ENCODE data around the gene ANKRD63.
A peak's percentile ranks its signal among the peaks of the same experiment; 100 is the strongest.

Gene ANKRD63

DNA sequence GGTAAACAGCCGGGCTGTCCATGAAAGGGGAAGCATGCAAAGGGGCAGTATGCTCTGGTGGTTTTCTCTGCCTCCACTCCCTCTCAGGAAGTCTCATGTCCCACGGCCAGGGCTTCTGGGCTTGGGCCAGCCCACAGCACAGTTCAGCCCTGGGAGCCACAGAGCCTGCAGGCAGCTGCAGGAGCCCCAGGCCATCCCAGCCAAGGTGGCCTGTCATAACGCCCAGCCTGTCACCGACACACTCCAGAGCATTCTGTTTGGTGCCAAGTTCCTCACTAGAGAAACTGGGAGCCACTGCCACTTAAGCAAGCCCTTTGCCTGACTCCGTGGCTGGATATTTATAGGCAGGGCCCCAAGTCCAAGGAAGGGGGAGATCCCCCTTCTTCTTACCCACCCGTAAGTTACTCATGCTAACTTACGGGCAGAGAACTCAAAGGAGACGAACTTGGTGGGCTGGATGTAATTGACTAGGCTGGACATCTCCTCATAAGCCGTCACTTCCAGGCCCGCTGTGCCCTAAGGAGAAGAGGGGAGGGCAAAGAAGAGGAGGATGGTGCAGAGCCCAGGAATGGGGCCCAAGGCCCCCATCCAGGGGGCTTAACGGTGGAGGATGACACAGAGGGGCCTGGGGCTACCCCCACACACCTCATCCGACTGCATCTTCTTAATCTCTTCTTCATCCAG, 13.2 kb upstream of the ANKRD63 start:
- no peak for DNase-seq

DNA sequence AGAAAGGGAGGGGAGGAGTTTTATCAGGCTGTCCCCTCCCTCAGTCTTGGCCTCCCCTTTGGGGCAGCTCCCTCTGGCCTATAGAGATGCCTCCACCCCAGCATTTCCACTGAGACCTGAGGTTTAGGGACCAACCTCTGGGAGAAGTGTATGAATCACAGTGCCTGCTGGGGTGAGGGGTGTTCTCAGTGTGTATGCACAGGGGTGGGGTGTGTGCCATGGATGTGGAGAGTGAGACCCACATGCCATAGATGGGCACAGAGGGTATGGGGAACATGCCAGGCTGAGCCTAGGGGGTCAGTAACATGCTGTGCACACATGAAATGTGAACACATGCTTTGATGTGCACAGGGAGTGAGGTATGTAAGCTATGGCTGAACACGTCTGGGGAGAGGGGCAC, 12.4 kb upstream of the ANKRD63 start:
- no peak for DNase-seq

DNA sequence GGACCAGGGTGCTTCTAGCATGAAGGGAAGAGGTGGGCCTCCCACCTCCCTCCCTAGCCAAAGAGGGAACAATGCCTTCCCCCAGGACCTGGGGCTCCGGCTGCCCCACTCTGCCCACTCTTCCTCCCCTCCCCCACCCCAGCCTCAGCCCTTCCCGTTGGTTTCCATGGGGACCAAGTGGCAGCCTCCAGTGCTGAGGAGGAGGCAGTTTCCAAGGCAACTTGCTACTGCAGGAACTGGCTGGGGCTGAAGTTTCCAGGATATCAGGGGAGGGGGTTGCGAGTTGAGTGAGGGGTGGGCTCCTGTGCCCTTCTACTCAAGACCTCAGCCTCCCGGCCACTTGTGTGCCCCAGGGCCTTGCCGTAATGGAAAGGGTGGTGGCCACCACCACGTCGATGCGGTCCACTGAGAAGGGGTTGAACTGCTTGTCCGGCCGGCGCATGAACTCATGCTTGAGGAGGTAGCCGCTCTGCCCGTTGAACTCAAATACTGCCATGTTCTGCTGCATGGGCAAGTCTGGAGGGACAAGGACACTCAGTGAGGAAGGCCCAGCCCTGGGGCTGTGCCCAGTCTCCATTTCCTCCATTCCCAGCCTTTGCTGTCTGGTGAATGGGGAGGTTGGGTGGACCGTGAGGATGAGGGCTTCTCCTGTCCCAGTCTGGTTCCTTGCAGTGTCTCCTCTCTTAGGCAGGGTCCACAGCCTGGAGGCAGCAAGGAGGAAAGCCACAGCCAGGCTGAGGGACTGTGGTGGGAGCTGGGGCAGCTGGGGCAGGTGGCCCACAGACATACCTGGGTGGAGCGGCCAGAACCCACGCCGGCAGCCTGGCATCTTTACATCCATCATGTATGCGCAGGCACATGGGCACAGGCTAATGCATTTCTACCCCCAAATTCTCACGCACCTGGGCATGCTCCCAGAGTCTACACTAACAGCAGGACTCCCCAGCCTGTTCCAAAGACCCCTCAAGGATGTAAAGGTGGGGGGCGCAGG, 11.3 kb upstream of the ANKRD63 start:
- no peak for DNase-seq

DNA sequence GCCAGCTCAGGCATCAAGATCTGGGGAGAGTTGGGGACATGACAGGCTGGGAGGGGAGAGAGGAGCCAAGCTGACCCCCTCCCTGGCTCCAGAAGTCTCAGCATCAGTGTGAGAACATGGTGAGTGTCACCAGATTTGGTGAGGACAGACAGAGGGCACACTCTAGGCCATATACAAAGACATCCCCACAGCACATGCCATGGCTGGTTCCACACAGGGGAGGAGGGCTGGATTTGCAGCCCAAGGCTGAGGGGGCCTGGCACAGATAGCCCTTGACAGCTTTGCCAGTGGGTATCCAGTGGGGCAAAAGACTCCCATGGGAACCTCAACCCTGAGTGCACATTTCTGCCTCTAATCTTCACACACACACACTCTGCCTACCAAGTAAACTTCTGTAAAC, 10.1 kb upstream of the ANKRD63 start:
- no peak for DNase-seq

DNA sequence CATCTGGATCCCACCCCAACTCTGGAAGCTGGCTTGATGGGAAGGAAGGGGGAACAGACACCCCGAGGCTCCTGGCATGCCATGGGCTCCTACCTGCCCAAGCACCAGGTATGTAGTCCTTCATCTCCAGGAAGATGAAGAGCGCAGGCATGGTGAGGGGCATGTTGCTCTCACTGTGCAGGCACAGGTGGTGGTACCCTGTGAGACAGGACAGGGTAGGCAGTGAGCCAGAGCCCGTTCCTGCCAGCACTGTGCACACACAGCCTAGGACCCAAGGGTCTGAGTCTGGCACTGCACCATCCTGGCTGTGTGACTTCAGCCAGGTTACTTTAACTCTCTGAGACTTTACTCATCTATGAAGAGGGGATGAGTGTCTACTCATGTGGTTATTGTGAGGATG, 9.4 kb upstream of the ANKRD63 start:
- DNase-seq = no peak

DNA sequence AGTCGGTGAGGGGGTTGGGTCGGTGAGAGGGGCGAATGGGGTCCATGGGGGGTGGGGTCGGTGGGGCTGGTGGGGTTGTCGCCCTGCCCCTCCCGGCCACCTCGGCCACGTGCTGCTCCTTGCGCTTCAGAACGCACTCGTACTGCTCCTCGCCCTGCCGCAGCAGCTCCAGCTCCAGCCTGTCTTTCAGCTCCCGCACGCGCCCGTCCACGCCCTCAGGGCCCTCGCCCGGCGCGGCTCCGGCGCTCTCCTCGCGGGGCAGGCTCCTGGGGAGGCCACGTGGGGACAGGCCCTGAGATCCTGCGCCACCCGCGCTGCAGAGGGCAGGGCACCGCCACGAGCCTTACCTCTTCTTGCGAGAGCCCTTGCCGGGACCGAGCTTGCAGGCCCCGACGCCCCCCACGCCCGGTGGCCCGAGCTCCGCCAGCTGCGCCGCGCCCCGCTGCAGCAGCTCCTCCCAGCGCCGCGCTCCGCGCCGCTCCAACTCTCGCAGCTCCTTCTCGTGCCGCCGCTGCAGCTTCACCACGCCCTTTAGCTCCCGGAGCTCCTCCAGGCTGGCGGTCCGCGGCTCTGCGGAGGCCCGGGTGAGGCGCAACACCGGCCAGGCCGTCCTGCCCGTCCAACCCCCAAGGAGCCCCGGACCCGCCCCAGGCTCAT, 8.2 kb upstream of the ANKRD63 start:
- no peak for DNase-seq

DNA sequence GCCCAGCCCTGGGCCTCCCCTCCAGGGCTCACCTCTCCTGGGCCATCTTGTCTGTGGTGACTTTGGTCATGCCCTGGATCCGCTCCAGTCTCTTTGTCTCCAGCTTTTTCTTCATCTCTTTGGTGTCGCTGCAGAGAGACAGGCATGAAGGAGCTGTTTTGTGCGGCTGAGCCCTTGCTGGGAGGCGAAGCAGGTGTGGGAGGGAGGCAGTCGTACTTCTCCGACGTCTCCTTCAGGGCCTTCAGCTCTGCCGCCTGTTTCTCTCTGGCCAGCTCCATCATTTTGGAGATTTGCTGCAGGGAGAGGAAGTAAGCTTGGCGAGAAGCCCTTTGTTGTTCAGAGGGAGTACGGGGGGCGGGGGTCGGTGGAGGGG, 7.7 kb upstream of the ANKRD63 start:
- no peak for DNase-seq

DNA sequence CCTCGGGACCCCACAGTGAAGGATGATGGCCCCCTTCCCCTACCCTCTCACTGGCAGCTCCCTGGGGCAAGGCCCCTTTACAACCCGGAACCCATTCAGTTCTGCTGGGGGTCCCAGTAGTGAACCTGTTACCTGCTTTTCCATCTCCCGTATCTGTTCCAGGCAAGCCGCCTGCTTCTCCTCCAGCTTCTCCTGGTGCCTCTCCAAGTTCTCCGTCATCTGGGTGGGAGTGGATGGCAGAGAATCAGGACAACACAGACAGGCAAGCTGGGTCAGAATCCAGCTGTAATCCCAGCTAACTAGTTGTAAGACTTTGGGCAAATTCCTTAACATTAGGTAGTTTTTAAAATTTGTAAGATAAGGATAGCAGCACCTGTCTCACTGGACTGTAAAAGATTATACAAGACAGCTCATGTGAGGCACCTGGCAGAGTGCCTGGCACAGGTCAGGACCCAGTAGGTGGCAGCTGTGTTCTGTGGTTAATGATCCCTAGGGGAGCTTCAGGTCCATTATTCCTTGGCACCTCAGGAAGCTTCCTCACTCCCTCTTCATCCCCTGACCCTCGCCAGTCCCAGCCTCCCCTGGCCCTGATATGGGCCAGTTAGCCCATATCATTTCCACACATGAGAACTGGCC, 6.4 kb upstream of the ANKRD63 start:
- no peak for DNase-seq

DNA sequence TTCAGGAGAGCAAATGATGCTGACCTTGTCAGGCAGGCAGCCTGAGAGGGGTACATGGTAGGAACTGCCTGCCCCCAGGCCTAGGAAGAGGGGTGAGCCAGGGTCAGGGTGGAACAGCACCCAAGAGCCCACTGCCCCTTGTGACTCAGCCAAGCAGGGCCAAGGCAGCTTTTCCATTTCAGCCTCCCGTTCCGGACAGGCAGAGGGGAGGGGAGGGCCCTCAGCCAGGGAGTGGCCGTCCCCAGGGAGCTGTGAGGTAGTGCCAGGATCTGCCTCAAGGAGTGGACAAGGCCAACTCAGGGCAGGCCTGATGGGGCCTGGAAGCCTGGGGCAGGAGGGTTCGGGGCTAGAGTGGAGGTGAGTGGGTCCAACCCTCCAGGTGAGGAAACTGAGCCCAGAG, 5.1 kb upstream of the ANKRD63 start:
- no peak for DNase-seq

DNA sequence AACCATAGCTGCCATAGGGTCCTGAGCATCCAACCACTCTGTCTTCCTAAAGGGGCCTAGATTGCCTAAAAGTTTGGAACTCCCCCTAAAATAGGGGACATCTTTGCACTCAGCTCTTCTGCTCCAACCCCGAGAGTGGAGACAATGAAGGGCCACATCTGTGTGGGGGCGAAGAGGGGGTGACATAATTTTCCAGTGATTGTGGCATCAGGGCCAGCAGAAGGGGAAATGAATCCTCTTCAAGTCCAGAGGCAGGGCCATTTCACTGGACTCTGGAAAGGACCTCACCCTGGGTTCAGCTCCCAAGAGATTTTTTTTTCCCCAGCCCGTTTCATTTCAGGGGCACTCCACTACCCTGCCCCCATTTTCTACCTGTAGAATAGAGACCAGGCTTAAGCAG, 4.6 kb upstream of the ANKRD63 start:
- no peak for DNase-seq

DNA sequence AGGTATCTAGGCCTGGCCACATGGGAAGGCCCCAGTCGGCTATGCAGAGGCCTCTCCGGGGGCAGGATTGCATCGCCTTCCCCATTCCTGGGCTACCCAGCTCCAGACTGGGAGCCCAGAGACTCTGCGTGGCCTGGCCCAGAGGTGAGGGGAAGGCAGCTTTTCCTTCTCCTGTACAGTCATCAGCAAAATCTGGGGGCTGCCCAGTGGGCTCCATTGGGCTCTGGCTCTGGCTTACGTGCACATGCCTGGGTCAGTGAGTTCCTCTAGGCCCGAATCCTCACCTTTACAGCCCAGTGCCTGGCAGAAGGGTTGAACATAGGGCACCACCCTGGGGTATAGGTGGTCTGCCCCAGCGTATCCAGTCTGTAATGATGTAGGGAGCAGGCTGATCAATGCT, 3.9 kb upstream of the ANKRD63 start:
- DNase-seq = no peak

DNA sequence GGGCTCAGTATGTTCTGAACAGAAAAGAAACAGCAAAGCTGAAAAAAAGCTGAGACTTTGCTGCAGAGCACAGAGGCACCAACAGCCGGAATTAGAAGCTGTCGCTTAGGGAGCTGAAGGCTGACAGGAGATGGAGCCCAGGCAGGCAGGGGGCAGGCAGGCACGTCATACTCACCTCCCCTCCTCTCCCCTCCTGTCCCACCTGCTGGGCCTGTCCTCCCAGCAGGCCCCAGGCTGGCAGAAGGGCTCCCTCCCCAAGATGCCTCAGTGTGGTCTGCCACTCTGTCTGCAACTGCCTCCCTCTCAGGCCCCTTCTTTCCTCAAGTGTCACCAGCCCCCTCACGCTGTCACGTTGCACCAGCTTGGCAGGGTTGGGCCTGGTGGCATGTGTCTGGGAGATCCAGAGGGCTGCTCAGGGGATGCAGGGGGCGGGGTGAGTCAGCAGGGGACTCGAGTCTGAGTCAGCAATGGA, 3.2 kb upstream of the ANKRD63 start:
- no peak for DNase-seq

DNA sequence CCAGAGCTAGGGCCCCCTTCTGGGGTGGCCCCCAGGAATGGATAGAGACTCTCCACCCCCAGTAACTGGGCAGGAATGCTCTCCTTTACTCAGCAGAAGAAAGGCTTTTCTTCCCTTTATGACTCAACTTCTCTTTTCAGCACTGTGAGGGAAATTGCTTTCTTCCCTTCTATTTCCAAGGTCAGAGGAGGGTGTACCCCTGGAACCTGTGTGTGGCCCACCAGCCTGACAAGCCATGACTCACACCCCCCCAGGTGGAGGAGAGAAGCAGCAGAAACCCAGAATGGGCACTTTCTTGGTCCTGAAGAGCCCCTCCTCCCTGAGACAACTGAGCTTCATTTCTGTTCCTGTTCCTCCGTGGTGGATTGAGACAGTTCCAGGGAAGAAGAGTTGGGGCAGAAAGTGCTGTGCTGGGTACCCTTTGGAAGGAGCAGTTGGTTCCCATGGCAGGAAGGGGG, 2.7 kb upstream of the ANKRD63 start:
- no peak for DNase-seq

DNA sequence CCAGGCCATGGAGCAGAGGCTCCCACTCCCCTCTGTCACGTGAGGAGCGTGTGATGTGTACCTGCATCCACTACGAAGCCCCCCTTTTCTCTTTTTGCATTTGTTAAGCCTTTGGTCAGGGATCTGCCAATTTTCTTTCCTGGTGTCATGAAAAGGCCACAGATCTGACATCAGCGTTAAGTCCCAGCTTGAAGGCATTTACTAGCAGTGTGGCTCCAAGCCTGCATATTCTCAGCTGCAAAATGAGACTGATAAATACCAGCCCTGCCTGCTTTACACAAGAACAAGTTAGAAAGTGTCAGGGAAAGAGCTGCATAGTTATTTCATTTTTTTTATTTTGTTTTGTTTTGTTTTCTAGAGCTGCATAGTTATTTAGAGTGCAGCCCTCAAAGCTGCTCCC, 2.3 kb upstream of the ANKRD63 start:
- DNase-seq = no peak

DNA sequence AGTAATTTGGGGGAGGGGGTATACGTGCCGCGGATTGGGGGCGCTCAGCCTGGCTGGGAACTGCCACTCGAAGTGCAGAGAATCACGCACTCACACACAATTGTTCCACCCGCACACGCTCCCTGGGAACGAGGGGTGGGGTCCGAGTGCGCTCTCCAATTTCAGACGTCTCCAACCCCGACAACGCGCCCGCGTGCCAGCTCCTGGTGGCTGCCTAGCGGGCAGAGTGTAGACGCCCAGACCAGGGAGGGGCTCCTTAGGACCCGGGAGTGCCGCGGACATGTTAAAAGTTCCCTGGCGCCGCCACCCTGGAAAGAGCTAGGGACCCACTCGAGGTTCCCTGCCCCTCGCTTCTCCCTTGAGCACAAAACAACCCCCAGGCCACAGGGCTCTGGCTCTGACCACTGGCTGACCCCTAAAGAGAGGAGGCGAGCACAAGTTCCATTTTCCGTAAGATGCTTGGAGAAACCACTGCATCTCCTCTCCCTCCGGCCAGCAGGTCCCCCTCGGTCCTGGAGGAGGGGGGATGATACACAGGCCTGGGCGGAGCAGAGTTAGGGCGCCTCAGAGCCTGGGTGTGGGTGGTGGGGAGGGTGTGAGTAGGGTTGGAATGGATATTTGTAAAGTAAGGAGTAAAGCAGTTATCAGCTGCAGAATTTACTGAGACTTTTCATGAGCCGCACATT, 894 bp upstream of the ANKRD63 start:
- no peak for DNase-seq

DNA sequence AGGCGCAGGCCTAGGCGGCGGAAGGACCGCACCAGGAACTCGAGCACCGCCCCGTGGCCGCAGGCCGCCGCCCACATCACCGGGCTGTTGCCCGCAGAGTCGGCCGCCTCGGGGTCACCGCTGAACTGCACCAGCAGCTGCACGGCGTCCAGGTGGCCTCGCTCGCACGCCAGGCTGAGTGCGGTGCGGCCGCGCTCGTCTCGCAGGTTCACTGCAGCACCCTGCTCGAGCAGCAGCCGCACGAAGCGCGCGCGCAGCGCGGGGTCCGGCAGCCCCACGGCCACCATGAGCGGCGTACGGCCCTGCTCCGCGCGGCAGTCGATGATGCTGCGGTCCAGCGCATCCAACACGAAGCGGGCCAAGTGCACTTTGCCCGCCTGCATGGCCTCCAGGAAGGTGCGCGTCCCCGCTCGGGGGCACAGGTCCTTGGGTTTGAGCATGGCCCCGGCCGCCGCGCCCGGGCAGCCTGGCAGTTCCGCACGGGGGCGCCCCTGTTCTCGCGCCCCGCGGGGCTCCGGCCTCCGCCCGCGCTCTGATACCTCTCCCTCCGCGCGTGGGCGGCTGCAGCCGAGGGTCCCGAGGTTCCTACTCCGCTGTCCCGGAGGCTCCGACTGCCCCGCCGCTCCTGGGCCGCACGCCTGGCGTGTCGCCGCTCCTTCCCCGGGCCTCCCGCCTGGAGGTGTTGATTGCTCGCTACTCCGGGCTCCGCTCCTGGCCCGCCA, 556 bp downstream of the ANKRD63 start:
- peak; percentile 40 to 41 for DNase-seq

DNA sequence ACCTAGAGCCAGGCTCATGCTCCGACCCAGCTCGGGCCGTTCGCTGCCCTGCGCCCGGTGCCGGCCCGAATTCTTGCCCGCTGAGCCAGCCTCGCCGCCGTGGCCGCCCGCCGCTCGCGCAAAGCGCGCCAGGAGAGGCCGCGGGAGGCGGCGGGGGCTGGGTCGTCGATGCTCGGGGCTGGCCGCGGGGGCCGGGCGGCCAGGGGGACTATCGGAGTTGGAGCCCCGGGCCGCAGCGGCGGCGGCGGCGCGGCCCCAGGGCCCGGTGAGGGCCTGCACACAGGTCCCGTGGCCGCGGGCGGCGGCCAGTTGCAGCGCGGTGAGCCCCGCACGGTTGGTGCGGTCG, 1.1 kb downstream of the ANKRD63 start:
- no peak for DNase-seq

DNA sequence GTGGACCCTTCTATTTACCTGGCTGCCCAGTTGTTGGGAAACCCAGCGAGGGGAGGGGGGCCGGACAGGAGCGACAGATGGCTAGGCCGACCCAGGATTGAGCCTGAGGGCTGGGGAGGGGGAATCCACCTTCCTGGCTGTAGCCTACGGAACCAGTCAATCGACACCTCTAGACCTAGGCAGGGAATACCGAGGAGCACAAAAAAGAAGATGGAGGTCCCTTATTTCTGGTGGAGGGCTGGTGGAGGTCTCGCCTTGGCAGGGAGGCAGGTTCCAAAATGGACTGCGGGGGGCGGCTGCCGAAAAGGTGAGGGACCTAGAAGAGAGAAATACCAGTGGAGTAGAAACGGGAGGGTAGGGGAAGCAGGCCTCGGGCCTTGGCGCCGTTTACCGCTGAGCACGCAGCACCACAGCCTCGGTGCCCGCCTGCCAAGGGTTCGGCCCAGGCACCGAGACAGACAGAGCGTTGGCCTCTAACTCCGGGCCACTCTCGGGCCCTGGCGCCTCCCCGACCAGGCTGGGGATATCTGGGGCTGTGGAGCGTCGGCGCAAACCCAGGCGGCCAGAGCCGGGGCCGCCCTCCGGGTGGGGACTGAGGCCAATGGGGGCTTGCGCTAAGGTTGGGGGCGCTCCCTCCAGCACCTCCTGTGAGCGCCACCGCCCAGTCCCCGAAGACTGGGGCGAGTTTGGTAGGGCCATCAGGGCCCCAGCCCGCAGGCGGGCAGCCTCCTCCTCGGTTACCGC, 1.6 kb downstream of the ANKRD63 start:
- DNase-seq = no peak

DNA sequence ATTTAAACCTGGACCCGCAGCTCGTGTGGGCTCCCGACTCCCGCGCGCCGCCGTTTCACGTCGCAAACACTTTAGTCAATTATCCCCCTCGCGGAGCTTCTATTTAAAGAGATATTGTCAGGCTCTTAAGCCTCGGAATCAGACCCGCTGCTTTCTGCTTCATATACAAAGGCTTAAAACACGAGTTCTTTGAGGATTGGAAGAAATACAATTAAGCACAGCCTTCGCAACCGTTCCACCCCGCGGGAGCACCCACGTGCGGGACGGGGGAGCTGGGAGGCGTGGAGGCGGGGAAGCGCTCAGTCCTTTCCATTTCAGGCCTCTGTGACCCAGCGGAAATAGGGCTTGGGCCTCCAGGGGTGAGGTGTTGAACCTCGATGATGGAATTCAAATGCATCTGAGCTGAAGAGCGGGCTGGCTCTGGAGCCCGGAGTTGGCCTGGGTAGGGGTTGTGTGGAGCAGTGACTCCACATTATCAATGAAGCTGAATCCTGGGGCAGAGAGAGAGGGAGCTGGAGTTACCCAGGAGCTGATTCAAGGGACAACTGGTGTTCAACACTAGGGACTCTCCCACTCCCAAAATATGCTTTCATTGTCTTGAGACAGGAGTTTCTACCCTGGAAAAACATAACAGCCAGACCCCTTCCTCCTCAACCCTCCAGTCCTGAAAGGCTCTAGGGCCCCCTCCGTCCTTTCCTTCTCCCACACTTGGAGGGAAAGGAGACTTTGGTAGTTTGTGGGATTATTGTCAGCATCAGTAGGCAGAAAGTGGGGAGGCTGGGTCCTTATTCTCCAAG, 2.4 kb downstream of the ANKRD63 start:
- DNase-seq = no peak

DNA sequence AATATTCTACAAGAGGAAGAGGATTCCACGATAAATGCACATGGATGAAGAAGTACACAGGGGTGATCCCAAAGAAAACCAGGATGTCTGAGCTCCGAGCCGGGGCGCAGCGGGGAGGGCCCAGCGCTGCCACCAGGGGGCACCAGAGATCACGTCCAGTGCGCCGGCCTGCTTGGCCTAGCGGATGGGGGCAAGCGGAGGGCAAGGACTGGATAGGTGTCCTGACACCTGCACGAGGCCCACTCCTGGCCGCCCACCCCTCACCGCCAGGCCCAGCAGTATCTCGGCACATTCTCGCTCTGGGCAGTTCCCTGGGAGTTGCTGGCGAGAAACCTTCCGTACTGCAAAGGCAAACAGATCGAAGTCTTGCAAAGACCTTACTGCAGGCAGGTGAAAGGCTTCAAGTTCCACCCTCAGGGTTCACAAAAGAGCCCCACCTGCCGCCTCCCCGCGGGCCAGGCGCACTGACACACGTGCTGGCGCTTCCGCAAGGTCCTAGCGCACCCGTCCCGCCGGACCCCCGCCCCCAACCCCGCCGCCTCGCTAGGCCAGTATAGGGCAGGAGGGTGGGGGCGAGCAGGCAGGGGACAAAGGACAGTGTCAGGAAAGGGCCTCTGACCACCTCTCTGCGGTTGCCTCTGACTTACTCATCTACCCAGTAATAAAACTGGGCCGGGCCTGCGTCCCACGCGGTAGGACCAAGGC, 3.3 kb downstream of the ANKRD63 start:
- peak; percentile 8 to 31 for DNase-seq

Data from AML-193 (cell line).